ENCODE measurements around the gene FURIN. TPM values are rescaled to one million over a fixed set of nuclear protein-coding genes. Genes with fewer than 3 reads are reported as not detected.
"Not testable (repeated sequence)": the region's sequence is repeated elsewhere in the genome, so short reads cannot be mapped to it uniquely, and the experiment has no call there.

Gene FURIN
- total RNA-seq, 1 donor from 2014 or later: 103 TPM

DNA sequence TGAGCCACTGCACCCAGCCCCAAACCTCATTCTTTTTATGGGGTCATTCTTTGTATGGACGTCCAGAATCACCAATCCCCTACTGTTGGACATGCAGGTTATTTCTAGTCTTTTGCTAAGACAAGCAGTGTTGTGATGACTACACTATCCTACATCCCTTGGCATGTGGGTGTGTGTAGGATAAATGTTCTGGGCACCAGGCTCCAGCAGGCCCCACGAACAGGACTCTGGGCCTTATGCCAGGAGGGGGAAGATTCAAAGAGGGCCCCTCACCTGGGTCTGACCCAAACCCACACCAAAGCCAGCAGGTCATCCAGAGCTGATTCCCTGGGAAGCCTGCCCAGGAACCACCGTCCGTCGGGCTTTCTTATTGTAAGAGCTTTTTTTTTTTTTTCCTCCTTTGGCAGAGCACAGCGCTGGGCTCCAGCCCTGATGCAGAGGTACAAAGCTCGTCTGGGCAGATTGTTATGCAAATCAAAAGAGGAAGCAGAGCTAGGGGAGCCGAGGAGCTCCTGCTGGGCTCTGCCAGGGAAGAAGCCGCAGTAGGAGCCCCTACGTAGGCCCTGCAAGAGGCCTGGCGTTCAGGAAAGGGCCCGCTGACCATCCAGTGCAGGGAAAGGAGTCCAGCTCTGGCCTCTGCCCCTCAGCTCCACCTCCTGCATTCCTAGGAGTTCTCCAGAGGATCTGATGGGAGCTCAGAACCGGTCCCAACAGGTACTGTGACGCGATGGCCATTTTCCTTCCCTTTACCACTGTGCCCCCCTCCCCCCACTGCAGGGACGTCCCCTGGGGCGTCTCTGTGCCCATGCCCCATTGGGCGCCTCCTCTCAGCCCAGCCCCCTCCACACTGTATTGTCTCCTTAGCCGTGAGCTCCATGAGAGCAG is 29.0 kb upstream of the FURIN start:
- no peak overlapping the region for H3K4me3 ChIP-seq (ENCODE audit: low read depth, low read length)
- TF ChIP-seq, protein P1, sequence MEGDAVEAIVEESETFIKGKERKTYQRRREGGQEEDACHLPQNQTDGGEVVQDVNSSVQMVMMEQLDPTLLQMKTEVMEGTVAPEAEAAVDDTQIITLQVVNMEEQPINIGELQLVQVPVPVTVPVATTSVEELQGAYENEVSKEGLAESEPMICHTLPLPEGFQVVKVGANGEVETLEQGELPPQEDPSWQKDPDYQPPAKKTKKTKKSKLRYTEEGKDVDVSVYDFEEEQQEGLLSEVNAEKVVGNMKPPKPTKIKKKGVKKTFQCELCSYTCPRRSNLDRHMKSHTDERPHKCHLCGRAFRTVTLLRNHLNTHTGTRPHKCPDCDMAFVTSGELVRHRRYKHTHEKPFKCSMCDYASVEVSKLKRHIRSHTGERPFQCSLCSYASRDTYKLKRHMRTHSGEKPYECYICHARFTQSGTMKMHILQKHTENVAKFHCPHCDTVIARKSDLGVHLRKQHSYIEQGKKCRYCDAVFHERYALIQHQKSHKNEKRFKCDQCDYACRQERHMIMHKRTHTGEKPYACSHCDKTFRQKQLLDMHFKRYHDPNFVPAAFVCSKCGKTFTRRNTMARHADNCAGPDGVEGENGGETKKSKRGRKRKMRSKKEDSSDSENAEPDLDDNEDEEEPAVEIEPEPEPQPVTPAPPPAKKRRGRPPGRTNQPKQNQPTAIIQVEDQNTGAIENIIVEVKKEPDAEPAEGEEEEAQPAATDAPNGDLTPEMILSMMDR (IDR thresholded peaks at IDR 0.05; ENCODE audit: insufficient read depth, low read length, poor library complexity, severe bottlenecking): no peak
- DNase-seq (ENCODE audit: low read depth): no peak

DNA sequence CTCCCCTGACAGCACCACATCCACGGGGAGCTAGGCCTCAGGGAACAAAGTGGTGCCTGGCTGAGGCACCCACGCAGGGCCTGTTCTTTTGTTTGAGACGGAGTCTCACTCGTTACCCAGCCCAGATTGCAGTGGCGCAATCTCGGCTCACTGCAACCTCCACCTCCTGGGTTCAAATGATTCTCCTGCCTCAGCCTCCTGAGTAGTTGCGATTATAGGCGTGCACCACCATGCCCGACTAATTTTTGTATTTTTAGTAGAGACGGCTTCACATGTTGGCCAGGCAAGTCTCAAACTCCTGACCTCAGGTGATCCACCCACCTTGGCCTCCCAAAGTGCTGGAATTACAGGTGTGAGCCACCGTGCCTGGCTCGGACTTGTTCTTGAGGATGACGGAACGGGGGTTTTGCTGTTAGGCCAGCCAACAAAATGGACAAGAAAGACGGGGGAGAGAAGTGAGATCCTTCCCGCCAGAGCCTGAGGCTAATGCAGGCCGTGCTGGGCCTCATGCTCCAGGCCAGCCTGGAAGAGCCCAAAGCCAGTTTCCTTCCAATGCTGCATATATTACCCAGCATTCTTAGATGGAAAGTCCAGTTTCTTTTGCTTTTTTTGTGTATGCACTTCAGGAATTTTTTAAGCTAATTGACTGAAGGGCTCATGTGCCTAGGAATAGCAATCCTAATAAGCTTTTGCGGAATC is 28.1 kb upstream of the FURIN start:
- Histone ChIP-seq H3K36me3 (ENCODE audit: control insufficient read depth, insufficient read depth, low read length) (no peaks in the 10 kb centered on the region), H3K27me3 (ENCODE audit: control insufficient read depth, insufficient read depth, low read length) (no peaks in the 10 kb centered on the region), H3K4me3 (ENCODE audit: low read depth, low read length) (no peak overlapping the region)
- no peak for DNase-seq (ENCODE audit: low read depth)
- TF ChIP-seq, protein P1 (IDR thresholded peaks at IDR 0.05; ENCODE audit: insufficient read depth, low read length, poor library complexity, severe bottlenecking): no peak

More for the DNA sequence above, 29.0 kb upstream of the FURIN start:
- Histone ChIP-seq H3K27me3 (ENCODE audit: control insufficient read depth, insufficient read depth, low read length) (no peaks in the 10 kb centered on the region), H3K36me3 (ENCODE audit: control insufficient read depth, insufficient read depth, low read length) (no peaks in the 10 kb centered on the region)

DNA sequence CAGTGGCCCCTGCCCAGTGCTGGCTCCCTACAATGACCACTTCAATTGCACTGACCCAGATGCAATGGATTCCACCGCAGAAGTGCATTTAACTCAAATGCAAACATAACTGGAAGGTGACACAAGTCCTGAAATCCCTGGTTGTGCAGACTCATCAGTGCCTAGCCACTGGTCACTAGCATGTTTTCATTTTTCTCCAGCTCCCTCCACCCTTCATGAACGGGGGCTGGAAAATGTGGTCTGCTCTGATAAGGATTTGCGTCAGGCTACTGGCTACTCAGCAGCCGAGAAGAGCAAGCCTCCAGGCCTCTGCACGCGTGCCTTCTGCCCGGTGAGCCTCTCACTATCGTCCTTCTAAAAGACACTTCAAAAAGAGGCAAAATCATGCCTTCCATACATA is 27.4 kb upstream of the FURIN start:
- no peaks in the 10 kb centered on the region for H3K36me3 ChIP-seq (ENCODE audit: control insufficient read depth, insufficient read depth, low read length)
- H3K27me3 ChIP-seq (ENCODE audit: control insufficient read depth, insufficient read depth, low read length): no peaks in the 10 kb centered on the region
- no peak overlapping the region for H3K4me3 ChIP-seq (ENCODE audit: low read depth, low read length)
- no peak for DNase-seq (ENCODE audit: low read depth)
- TF ChIP-seq, protein P1 (IDR thresholded peaks at IDR 0.05; ENCODE audit: insufficient read depth, low read length, poor library complexity, severe bottlenecking): no peak

DNA sequence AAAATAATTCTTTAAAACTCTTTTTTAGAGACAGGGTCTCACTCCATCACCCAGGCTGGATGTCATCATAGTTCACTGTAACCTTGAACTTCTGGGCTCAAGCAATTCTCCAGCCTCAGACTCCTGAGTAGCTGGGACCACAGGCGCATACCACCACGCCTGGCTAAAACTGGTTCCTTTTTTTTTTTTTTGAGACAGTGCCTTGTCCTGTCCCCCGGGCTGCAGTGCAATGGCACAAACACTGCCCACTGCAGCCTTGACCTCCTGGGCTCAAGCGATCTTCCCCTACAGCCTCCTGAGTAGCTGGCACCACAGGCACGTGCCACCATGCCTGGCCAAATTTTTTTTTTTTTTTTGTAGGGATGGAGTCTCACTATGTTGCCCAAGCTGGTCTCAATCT is 23.7 kb upstream of the FURIN start:
- H3K36me3 ChIP-seq (ENCODE audit: control insufficient read depth, insufficient read depth, low read length): no peaks in the 10 kb centered on the region
- DNase-seq (ENCODE audit: low read depth): no peak
- no peaks in the 10 kb centered on the region for H3K27me3 ChIP-seq (ENCODE audit: control insufficient read depth, insufficient read depth, low read length)
- no peak overlapping the region for H3K4me3 ChIP-seq (ENCODE audit: low read depth, low read length)
- TF ChIP-seq, protein P1 (IDR thresholded peaks at IDR 0.05; ENCODE audit: insufficient read depth, low read length, poor library complexity, severe bottlenecking): no peak

DNA sequence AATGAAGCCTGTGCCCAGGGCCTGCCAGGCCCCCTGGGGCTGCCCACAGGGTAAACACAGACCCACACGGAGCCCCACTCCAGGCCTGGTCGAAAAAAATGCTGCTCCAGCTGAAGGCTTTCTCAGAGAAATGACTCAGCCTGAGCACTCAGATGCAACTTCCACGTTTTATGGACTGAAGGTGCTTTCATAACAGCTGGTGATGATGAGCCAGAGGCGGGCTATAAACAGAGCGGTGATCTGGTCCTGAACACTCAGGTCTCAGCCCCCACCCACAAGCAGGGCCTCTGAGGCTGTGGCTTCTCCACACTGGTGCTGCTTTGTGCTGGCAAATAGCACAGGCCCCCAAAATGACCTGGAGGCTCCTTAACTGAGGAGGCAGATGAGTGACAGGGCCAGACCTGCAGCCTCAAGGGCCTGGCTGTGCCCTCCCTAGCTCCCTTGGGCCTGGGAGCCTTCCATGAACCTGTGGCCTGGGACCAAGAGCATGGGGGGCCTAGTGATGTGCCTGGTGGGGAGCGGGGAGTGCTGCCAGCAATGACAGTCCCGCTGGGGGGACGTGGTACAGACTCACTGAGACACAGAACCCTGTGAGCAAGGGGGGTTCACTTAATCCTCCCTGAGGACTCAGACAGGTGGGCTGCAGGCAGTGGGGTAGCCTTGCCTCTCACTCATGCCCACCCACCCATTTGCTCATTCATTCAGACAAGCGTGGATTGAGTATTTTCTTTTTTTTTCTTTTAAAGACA is 23.0 kb upstream of the FURIN start:
- H3K36me3 ChIP-seq (ENCODE audit: control insufficient read depth, insufficient read depth, low read length): no peaks in the 10 kb centered on the region
- H3K4me3 ChIP-seq (ENCODE audit: low read depth, low read length): no peak overlapping the region
- no peaks in the 10 kb centered on the region for H3K27me3 ChIP-seq (ENCODE audit: control insufficient read depth, insufficient read depth, low read length)
- TF ChIP-seq, protein P1 (IDR thresholded peaks at IDR 0.05; ENCODE audit: insufficient read depth, low read length, poor library complexity, severe bottlenecking): no peak
- peak; percentile 75 for DNase-seq (ENCODE audit: low read depth)

DNA sequence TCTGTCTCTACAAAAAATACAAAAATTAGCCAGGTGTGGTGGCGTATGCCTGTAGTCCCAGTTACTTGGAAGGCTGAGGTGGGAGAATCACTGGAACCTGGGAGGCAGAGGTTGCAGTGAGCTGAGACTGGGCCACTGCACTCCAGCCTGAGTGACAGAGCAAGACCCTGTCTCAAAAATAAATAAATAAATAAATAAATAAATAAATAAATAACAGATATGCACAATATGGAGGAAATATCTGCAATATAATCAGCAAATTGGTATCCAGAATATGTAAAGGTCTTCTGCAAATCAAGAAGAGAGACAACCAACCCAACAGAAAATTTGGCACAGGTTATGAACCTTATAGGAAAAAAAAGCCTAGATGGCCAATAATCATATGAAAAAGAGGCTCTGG is 19.0 kb upstream of the FURIN start:
- H3K27me3 ChIP-seq (ENCODE audit: control insufficient read depth, insufficient read depth, low read length); DNase-seq (ENCODE audit: low read depth); H3K36me3 ChIP-seq (ENCODE audit: control insufficient read depth, insufficient read depth, low read length); H3K4me3 ChIP-seq (ENCODE audit: low read depth, low read length): not testable (repeated sequence)

All from kidney epithelial cell (primary cell).